ENCODE data around the gene ULK4. TPM values are rescaled to one million over a fixed set of nuclear protein-coding genes. Genes with fewer than 3 reads are reported as not detected.
A peak's percentile ranks its signal among the peaks of the same experiment; 100 is the strongest.

The ULK4 gene
- total RNA-seq, 1 donor from 2014 or later, result 3.7 TPM

DNA sequence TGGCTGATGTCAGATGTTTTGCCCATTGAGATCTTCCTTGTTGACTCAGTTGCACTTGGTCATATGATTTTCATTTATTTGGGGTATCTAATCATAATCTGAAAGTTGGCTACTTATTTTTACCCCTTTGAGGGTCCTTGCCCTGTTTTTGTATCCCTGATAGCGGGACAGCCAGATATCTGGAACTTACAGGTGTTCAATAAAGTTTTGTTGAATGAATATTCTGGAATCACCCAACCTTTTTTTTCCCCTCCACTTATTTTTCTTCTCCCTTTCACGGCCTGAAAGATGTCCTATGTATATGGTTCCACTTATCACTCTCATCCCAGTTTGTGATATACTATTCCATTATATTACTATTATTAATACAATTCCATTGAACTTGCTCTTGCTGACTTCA, 749.8 kb downstream of the ULK4 start:
- DNase-seq (no peak), ATAC-seq (ENCODE audit: poor library complexity) (no peak)
- intact Hi-C loops (cut with DNase I), result no loop called here

DNA sequence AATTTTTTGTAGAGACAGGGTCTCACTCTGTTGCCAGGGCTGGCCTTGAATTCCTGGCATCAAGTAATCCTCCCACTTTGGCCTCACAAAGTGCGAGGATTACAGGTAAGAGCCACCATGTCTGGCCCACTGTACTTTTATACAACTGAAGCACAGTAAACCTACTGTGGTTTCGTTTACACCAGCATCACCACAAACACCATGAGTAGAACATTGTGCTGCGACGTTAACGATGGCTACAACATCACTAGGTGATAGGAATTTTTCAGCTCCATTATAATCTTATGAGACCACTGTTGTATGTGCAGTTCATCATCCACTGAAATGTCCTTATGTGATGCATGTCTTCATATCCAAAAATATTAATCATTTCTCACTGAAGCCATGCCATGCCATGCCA, 750.9 kb downstream of the ULK4 start:
- intact Hi-C loops (cut with DNase I), result no loop called here
- ATAC-seq (ENCODE audit: poor library complexity) (no peak), DNase-seq (no peak)

DNA sequence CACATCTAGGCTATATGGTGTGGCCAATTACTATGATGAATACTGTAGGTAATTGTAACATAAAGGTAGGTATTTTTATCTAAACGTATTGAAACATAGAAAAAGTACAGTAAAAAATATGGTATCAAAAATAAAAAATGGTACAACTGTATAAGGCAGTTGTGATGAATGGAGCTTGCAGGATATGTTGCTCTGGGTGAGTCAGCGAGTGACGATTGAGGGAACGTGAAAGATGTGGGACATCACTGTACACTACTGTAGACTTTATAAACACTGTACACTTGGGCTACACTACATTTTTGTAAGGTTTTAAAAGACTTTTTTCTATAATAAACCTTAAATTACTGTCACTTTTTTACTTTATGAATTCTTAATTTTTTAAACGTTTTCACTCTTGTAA, 752.3 kb downstream of the ULK4 start:
- intact Hi-C loops (cut with DNase I), result loop anchor here (10.0 kb wide), 1 partner anchor 625 kb away; no protein-coding TSS in a partner anchor
- DNase-seq (no peak), ATAC-seq (ENCODE audit: poor library complexity) (no peak)

DNA sequence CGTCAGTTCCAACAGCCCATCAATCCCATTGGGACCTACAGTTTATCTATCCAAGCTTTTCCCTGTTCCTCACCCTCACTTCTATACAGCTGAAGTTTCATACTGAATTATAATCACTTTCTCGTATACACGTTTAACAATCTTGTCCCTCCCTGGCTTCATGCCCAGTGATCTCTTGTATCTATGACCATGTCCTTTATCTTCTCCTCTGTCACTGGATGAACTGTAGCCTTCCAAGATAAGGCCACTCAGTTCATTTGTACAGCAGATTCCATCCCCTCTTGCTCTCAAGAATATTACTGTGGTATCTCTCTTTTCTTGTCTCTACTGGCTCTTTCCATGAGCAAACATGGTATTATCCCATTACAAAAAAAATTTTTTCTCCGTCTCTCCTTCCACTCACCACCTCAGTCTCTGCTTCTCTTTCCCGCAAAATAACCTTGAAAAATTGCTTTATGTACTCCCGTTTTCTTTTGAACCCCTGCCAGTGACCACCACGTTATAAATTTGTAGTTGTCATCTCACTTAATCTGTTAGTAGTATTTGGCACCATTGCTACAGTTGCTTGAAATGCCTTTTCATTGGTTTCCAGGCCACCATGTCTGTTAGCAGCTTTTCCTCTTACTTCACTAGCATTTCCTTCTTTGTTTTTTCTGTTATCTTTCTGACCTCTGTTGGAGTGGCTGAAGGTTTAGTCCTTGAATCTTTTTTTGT, 753.2 kb downstream of the ULK4 start:
- ATAC-seq (ENCODE audit: poor library complexity) (peak; percentile 23), DNase-seq (no peak)
- intact Hi-C loops (cut with DNase I), result loop anchor here (10.0 kb wide), 1 partner anchor 624 kb away; no protein-coding TSS in a partner anchor

DNA sequence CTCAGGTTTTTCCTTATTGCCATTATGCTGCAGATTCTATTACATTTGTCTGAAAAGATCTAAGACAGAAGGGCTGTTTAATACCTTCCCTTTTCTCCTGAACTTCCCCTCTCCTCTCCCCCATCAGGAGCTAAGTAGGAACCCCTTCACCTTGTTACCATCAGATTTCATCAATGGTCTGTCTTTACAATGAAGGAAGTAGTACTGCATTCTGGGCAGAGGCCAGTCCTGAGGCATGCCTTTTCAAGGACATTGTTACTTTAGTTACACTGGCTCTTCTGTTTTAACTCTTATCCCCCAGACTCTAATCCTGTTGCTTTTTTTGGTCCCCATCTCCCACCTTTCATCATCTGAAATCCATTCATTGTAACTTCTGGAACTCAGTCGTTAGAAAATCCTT, 754.5 kb downstream of the ULK4 start:
- DNase-seq, result no peak
- ATAC-seq (ENCODE audit: poor library complexity), result peak; percentile 30
- intact Hi-C loops (cut with DNase I), result loop anchor here (10.0 kb wide), 1 partner anchor 623 kb away; no protein-coding TSS in a partner anchor

DNA sequence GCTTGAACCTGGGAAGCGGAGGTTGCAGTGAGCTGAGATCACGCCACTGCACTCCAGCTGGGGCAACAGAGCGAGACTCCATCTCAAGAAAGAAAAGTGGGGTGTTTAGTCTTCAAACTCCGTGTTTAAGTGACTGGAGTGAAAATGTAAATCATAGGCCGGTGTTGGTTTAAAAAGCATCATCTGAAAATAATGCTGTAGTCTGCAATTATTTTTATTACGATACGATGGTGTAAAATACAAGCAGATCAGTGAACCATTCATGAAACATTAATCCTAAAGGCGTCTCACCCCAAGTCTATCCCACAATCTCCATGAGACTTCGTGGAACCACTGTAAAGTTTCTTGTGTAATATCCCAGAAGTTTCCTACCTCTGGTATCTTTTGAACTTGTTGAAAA, 756.3 kb downstream of the ULK4 start:
- intact Hi-C loops (cut with DNase I), result loop anchor here (10.0 kb wide), 1 partner anchor 621 kb away; no protein-coding TSS in a partner anchor
- ATAC-seq (ENCODE audit: poor library complexity) (no peak), DNase-seq (no peak)

DNA sequence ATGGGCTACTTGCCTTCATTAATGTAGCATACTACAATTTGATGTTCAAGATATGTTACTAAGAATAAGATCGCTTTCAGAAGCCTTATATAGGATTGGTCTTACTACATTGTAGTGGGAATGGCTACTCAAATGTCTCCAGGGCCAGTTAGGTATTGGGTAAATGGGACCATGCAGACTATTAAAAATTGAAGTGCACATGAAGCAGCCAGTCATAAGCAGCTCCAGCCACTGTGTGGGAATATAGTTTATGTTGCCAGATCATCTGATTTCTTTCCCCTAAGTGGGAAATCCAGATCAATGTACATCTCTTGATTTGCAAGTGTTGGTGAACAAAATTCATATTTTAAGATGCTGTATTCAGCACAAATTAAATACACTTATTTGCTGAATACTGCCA, 757.5 kb downstream of the ULK4 start:
- intact Hi-C loops (cut with DNase I), result loop anchor here (10.0 kb wide), 1 partner anchor 620 kb away; no protein-coding TSS in a partner anchor
- no peak for DNase-seq
- ATAC-seq (ENCODE audit: poor library complexity), result no peak

DNA sequence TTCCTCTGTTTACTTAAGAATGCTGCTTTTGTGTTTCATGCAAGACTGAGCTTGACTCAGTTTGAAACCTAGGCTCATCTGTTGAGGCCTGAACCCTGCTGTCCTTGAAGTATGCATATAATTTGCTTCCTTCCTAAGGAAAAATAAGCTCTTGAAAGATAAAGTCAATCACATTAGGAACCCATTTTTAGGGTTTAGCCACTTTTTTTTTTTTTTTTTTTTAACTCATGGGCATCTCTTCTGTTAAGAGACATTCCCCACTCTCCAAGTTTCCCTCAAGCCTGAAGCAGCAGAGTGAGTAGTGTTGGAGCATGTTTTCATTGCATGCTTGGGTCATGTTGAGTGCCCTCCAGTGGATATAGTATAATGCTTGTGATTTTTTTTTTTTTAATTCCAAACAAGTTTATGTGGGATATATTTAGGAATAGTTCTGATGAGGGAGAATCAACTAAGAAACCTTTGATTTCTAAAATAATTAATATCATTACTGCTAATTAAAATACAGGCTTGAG, 759.0 kb downstream of the ULK4 start:
- DNase-seq, result no peak
- intact Hi-C loops (cut with DNase I), result loop anchor here (10.0 kb wide), 1 partner anchor 618 kb away; no protein-coding TSS in a partner anchor
- ATAC-seq (ENCODE audit: poor library complexity), result no peak

DNA sequence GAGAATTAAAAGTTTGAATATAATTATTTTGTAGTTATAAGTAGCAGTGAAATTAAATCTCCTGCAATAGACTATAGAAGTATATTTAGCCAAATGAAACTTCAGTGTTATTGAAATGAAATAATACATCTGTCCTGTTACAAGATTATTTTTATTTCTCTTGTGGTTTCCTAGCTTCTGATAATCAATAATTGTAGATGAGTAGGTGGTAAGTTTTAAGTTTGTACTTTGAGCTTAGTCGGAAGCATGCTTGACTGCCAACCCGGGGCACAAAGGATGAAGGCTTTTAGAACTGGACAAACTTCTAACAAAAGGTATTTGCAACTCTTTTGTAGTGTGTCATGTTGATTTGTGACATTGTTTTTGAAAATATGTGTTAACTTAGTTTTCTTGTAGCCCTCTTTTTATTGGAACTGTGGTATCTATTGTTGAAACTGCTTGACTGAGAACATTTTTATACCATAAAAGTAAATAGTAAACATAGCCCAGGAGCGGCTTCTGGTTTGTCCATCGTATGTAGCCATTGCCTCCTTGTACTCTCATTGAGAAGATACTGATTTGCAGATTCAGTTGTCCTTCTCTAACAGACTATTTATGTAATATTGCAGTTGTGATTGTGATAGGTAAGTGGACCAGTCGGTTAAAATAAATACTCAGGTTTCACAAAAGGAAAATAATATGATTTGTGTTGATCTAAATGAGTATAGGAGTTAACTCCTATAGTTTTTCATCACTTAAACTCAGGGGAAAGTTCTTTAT, 759.6 kb downstream of the ULK4 start:
- ATAC-seq (ENCODE audit: poor library complexity) (no peak), DNase-seq (no peak)
- intact Hi-C loops (cut with DNase I), result loop anchor here (10.0 kb wide), 1 partner anchor 617 kb away; no protein-coding TSS in a partner anchor

DNA sequence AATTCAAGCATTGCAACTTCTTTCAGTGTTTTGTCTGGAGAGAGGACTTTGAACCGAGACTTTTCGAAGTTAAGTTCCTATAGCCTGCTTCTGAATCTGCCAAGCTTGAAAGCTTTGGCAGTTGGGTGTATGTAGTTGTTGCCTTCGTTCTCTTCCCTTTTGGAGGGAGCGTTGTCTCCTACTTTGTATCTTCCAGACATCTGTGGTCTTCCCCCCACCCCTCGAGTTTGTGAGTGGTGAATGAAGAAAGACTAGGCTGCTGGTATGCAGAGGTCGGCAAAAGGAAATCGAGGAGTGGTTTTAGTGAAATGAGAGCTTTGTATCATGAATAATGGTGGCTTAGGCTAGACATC, 761.3 kb downstream of the ULK4 start:
- intact Hi-C loops (cut with DNase I), result loop anchor here (10.0 kb wide), 1 partner anchor 616 kb away; no protein-coding TSS in a partner anchor
- DNase-seq, result no peak
- no peak for ATAC-seq (ENCODE audit: poor library complexity)

DNA sequence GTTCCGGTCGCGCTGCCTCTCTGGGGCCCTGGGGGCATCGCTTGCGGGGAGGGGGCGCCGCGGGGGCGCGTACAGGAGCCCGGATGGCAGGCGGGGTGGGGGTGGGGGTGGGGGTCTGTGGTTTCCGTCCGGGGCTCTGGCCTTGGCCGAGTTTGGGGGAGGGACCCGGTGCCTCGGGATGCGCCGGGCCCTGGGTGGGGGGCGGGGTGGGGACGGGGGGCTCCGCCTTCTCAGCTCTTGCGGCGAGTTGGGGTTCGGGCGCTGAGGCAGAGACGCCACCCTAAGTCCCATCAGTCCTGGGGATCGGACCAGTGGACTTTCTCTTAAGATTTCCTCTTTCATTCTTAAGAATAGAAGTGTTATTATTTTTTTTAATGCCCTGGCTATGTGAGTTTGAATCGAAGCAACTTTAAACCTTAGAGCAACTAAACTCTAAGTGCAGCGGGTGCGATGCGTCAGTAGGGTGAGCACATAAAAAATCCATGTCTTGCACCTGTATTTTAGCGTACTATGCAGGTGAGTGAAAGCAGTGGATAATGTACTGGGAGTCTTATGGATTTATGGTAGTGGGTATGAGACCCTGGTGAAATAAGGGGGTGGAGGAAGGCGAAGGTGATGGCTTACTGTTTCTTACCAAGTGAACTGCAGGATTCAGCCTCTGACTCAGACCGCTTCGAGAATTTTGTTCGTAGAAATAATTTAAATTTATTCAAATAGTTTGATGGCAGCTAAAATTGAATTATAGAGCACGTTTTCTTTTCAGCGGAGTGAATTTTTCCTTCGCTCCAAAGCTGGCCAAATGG, 761.8 kb downstream of the ULK4 start:
- ATAC-seq (ENCODE audit: poor library complexity) (peak; percentile 4), DNase-seq (peak; percentile 49)
- intact Hi-C loops (cut with DNase I), result loop anchor here (10.0 kb wide), 2 partner anchors 225 to 615 kb away; no protein-coding TSS in a partner anchor

DNA sequence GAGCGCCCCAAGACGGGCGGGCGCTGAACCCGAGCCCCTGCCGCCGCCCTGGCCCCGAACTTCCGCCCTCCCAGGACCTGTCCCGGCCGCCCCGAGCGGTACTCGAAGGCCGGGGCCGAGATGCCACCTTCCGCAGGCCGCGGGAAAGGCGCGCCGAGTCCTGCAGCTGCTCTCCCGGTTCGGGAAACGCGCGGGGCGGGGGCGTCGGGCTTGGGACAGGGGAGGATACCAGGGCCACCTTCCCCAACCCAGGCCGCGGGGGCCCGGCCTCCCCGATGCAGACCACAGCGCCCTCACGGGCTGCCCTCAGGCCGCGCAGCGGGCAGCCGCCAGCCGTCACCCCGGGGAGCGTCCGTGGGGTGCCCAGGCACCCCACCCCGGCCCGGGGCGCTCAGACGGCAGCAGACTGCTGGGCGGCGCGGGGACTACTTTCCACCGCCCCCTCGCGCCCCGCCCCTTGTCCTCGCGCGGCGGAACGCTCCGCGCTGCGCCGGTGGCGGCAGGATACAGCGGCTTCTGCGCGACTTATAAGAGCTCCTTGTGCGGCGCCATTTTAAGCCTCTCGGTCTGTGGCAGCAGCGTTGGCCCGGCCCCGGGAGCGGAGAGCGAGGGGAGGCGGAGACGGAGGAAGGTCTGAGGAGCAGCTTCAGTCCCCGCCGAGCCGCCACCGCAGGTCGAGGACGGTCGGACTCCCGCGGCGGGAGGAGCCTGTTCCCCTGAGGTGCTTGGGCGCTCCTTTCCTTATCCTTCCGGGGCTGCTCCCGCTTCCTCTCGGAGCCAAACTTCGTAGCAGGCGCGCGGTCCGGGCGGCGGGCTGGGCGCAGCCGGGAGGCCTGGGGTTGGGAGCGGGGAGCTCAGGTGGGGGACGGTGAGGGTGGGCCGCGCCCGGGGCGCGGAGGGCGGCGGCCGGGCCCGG, 762.7 kb downstream of the ULK4 start, which contains the start of gene CTNNB1:
Gene CTNNB1 (plus strand): TSS at position 556 of the 916 bp plus-strand sequence. CDS start 24,564 bp downstream, outside the sequence.
- DNase-seq (peak; percentile 96), ATAC-seq (ENCODE audit: poor library complexity) (peak; percentile 96)
- intact Hi-C loops (cut with DNase I), result loop anchor here (10.0 kb wide), 1 partner anchor 224 kb away; no protein-coding TSS in a partner anchor

DNA sequence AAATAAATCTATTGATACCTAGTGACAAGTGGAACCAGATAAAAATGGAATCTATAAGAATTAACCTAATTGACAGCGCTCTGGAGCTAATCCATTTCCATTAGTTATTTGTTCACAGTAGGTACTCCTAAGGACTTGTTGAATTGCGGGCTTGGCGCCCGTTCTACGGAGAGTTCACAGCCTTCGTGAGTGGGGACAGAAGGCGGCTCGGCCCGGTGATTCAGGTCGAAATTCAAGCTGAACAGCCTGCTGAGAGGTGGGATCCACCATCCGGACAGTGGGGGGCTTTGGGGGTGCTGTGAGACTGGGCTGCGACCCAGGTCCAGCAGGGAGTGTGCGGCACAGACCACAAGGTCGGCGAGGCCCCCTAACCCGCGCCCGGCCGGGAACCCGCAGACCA, 763.4 kb downstream of the ULK4 start:
- ATAC-seq (ENCODE audit: poor library complexity) (peak; percentile 13), DNase-seq (peak; percentile 68)
- intact Hi-C loops (cut with DNase I), result loop anchor here (10.0 kb wide), 1 partner anchor 224 kb away; no protein-coding TSS in a partner anchor

DNA sequence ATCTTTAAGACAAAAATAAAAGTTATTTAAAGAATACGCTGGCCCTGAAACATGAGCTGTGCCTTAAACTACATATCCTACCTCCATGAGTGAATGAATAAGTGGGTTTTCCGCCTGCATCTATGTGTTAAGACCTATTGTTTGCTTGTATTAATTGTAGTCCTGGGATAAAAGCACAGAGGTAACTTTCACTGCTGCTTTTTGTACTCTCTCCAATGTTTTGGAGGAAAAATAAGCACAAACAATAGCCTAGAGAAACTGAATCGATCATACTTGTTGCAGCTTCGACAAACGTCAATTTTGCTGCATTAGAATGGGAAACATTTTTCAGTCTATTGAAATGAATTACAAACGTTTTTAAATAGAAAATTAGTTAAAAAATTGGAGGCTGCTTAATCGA, 763.9 kb downstream of the ULK4 start:
- ATAC-seq (ENCODE audit: poor library complexity), result no peak
- DNase-seq, result no peak
- intact Hi-C loops (cut with DNase I), result loop anchor here (10.0 kb wide), 1 partner anchor 223 kb away; no protein-coding TSS in a partner anchor

Data from Right ventricle myocardium superior (tissue), 1 donor.